GM10847 (cell line): ENCODE data around the gene PDE3B.

ENCODE experiments used
- POLR2A ChIP-seq: IDR thresholded peaks from 2 replicates; pipeline ENCODE4 v1.6.1; 2011; ENCODE audit not compliant: insufficient read length; ENCODE audit errors: extremely low read depth

PDE3B gene

DNA sequence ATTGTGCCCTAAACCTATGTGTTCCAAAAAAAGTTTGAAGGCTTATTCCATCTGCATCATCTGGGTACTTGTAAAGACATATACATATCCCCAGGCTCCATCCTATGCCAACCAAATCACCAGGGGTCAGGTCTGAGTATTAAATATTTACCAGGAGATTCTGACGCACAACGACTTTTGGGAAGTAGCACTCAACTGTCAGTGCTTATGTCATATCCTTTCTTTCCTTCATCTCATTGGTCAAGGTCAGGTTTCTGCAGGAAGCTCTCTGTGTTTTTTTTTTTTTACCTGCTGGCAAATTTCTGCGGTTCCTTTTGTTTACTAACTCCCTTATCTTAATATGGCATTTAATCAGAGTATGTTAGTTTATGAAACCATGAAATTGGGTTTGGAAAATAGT lies 270.9 kb downstream of the PDE3B start:
- TF ChIP-seq POLR2A: no peak

DNA sequence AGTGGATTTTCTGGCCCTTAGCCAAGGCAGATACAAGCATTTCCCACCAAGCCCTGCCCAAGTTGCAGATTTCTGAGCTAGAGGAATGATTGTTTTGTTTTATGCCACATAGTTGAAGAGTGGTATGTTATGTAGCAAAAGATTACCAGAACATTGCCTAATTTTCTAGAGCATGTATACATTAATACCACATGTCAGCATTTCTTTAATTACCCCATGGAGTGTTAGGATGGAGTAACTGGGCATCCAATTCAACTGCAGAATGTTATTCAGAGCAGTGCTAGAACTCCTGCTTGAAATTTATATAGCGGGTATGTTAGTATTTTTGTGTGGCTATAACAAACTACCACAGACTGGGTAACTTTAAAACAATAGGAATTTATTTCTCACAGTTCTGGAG lies 272.8 kb downstream of the PDE3B start:
- no peak for TF ChIP-seq POLR2A
